HG03354 (cell line): ENCODE results near the gene OR8K1.

Source experiments
- ATAC-seq: cut with Tn5 transposase; IDR thresholded peaks from one replicate; pipeline ENCODE4 v1.9.1; 2021; ENCODE audit warnings: mild to moderate bottlenecking; ENCODE audit not compliant: unreplicated experiment, poor library complexity, severe bottlenecking

Gene OR8K1

GRCh38 chr11:56345739-56346138 lies at the start of gene OR8K1:
Gene OR8K1 (plus strand): TSS chr11:56346039. CDS start chr11:56346039, 0 bp downstream.
- no peak for ATAC-seq

DNA sequence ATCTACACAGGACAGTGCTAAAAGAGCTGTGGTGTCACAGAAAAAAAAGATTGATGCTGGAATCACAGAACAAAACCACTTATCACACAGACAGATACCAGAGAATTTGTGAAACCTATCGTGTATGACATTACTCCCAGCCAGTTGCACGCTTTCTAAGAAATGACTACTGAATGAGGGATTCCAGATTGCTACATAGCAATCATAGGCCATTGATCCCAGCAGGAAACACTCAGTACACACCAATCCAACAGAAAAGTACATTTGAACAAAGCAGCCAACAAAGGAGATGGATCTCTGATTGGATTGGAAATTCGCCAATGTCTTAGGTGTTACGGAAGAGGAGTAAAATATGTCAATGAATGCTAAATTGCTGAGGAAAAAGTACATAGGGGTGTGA lies 48.9 kb upstream of the OR8K1 start:
- no peak for ATAC-seq

DNA sequence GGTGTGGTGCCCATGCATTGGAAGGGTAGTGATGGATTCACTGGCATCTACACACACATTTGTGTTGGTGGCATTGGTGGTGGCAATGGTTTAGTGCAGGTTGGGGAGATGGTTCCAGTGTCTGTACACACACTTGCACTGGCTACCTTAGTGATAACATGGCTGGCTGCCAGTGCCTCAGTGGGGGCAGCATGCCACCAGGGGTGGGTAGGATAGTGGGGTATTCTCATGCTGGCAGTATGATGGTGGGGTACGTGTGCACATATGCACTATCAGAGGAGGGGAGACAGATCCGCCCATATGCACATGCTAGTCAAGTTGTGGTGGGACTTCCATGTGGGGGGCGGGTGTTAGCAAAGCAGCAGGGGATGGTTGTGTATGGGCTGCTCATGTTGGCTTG lies 38.0 kb upstream of the OR8K1 start:
- ATAC-seq: no peak

DNA sequence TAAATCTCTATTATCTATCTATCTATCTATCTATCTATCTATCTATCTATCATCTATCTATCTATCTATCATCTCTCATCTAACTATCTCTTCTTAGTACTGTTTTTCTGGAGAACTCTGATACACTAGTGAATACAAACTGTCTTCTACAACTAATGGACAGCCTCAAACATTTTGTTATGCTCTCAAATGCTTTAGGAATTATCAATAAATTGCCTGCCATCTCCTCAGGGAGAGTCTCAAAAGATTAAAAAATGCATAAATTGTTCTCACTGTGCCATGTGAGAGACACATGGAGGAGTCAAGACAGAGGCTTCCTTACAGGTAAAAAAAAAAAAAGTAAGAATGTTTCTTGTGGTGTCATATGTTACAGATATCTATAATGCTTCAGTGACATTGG lies 31.0 kb upstream of the OR8K1 start, which contains the start of gene OR8K3:
OR8K3 (plus strand) TSS at position 301 of the 400 bp plus-strand sequence. CDS start 3,163 bp downstream, outside the sequence.
- no peak for ATAC-seq

DNA sequence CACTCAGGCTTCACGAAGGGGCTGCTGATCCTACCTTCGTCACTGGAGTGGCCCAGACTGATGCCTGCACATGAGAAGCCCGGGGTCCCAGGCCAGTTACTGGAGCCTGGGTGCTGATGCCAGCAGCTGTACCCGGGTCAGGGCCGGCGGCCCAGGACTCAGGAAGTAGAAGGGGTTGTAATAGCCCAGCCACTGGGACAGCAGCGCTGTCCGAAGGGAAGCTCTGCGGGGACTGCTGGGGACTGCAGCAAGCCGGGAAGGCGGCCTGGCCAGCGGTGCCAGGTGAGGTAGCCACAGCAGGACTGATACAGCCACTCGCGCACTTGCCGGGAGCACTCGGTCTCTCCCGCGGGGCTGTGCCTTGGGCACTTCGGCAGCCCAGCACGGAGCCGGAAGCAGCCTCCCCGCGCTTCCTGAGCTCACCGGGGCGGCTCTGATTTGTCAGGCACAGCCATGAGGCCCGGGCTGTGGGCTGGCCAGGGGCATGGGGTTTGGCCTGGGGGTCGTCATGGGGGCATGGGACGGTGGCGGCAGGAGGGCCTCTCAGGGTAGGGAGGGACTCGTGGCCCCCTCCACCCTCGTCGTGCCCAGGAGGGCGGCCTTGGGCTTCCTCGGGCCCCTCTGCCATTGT lies 13.9 kb upstream of the OR8K1 start:
- no peak for ATAC-seq

DNA sequence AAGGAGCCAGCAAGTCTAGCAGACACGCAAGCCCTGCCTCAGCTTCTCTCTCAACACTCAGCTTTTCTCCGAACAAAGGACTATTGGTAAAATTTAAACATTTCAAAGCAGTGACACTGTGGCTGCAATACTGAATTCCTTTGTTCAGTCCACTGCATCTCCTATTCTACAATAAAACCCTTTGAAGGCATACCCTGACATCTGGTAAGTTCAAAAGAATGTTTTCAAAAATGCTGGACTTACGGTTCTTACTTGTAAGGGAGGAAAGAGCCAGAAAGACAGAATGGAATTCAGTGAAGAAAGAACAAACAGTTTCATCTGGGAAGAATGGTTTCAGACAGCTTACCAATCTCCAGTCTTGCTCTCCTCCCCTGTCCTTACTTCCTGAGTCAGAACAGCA lies 12.7 kb upstream of the OR8K1 start:
- no peak for ATAC-seq

- no peak for ATAC-seq
Measured at GRCh38 chr11:56340289-56340688, 5.5 kb upstream of the OR8K1 start.

- no peak for ATAC-seq
Measured at GRCh38 chr11:56353991-56354390, 8.2 kb downstream of the OR8K1 start, which contains the start of gene OR8J1. Gene OR8J1 (plus strand): TSS chr11:56354291. CDS start chr11:56360247, 5,956 bp downstream.

- no peak for ATAC-seq
Measured at GRCh38 chr11:56375324-56375723, 29.5 kb downstream of the OR8K1 start, which contains the start of gene OR8U1. Gene OR8U1 (plus strand): TSS chr11:56375624. CDS start chr11:56375624, 0 bp downstream.

GRCh38 chr11:56380120-56380519 lies 34.3 kb downstream of the OR8K1 start:
- ATAC-seq: no peak

GRCh38 chr11:56394381-56394780 lies 48.5 kb downstream of the OR8K1 start:
- no peak for ATAC-seq

DNA sequence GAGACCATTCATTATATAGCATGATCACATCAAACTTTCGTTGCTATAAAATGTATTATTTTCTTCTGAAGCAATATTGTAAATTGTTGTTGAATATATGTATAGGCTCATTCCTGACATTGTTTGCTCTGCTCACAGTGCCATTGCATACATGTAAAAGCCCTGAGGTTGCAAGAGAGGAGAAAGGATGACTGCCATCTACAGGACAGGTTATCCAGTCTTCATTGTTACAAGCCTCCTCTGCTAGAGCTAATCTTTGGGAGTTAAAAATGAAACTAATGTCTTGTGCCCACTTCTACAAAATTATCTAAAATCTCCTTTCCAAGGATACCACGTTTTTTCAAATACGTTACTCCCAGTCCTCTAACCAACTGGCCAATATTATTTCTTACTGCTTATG lies 50.2 kb downstream of the OR8K1 start:
- no peak for ATAC-seq
